IPS-18a (cell line): ENCODE data around the gene RNF125.
"Not testable (repeated sequence)": the region's sequence is repeated elsewhere in the genome, so short reads cannot be mapped to it uniquely, and the experiment has no call there.

ENCODE experiments used
- H3K27ac ChIP-seq: one replicate; pipeline ENCODE4 v1.5.1; 2013; ENCODE audit warnings: low read length
- H3K27me3 ChIP-seq: one replicate; pipeline ENCODE4 v1.6.1; 2013; ENCODE audit warnings: mild to moderate bottlenecking, low read length; ENCODE audit not compliant: control insufficient read depth, insufficient read depth
- H3K36me3 ChIP-seq: one replicate; pipeline ENCODE4 v1.6.1; 2013; ENCODE audit warnings: low read depth, low read length; ENCODE audit not compliant: control insufficient read depth
- H3K4me1 ChIP-seq: one replicate; pipeline ENCODE4 v1.6.1; 2013; ENCODE audit warnings: low read depth, low read length; ENCODE audit not compliant: control insufficient read depth
- H3K4me3 ChIP-seq: one replicate; pipeline ENCODE4 v1.5.1; 2013; ENCODE audit warnings: low read length
- H3K9ac ChIP-seq: one replicate; pipeline ENCODE4 v1.6.1; 2013; ENCODE audit warnings: mild to moderate bottlenecking, low read length, moderate library complexity
- H3K9me3 ChIP-seq: one replicate; pipeline ENCODE4 v1.6.1; 2013; ENCODE audit warnings: low read depth, low read length; ENCODE audit not compliant: control insufficient read depth

Gene RNF125

DNA sequence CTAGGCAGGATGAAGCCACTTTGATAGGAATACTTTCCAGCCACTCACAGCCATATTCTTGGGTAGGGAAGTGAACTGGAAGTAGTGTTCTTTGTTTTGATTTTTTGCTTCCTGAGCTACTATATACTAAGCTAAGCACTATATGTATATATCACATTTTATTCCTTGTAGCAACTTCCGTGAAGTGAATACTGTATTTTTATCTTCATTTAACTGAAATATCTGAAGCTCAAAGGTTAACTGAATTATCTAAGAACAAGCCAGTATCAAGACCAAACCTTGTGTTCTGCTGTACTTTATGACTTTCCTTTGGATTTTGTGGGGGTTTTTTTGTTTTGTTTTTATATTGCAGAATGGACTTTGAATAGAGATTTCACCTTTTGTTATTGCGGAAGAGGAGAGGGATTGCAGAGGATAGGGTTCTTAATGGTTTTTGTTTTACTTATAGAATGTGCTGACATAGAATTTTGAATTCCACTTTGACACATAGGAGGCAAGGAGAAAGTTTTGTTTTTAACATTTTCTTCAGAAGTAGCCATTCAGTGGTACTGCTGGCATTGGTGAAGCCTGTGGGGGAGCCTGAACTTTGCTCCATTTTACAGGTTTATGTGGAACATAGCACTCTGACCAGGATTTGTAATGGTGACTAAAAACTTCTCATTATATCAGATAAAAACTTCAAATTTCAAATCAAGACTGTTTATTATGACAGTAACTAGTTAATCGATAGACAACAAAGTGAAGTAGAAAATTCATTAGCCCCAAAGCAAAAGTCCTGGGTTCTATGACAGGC, 48.9 kb downstream of the RNF125 start:
- Histone ChIP-seq H3K36me3 (no peaks in the 10 kb centered on the region), H3K4me3 (no peak overlapping the region), H3K4me1 (no peaks in the 10 kb centered on the region)

GRCh38 chr18:32072321-32072720, 53.7 kb downstream of the RNF125 start:
- Histone ChIP-seq H3K4me1 (no peaks in the 10 kb centered on the region), H3K36me3 (no peaks in the 10 kb centered on the region), H3K27me3 (no peaks in the 10 kb centered on the region), H3K27ac (no peak overlapping the region), H3K9me3 (no peaks in the 10 kb centered on the region), H3K9ac (no peak overlapping the region), H3K4me3 (no peak overlapping the region)

More for the DNA sequence above, 48.9 kb downstream of the RNF125 start:
- H3K27me3 ChIP-seq: no peaks in the 10 kb centered on the region
- H3K9me3 ChIP-seq: no peaks in the 10 kb centered on the region
- no peak overlapping the region for H3K27ac ChIP-seq
- H3K9ac ChIP-seq: no peak overlapping the region

DNA sequence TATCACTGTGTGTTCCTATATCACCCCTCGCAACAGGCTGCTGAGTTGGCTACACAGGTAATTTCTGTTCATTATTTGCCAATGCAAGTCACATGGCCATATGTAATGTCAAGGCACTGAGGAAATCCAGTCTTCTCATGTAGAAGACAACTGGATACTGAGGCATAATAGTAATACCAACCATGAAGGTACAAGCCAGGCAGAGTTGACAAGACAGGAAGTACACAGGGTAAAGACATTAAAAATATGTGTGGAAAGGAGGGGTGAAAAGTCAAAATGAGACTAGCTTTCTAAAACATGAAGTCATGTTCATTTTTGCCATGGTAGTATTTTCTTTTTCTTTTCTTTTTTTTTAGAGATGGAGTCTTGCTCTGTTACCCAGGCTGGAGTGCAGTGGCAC, 55.6 kb downstream of the RNF125 start:
- no peak overlapping the region for H3K4me3 ChIP-seq
- no peaks in the 10 kb centered on the region for H3K36me3 ChIP-seq
- no peaks in the 10 kb centered on the region for H3K9me3 ChIP-seq
- H3K27ac ChIP-seq: no peak overlapping the region
- H3K27me3 ChIP-seq: no peaks in the 10 kb centered on the region
- H3K4me1 ChIP-seq: no peaks in the 10 kb centered on the region
- H3K9ac ChIP-seq: no peak overlapping the region

DNA sequence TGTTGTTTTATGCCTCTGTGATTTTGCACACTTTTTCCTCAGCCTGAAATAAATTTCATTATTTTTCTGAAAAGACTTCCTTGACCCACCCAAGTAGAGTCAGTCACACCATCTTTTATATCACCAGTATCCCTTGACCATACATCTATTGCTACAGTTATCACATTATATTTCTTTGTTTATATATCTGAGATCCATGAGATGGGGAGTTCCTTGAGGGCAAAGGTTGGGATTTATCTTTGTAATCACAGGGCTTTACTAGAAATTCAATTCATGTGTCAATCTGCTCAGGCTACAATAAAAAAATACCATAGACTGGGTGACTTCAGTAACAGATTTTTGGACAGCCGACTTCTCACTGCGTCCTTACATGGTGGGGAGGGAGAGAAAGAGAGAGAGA, 60.2 kb downstream of the RNF125 start:
- H3K27me3 ChIP-seq: no peaks in the 10 kb centered on the region
- no peak overlapping the region for H3K9ac ChIP-seq
- H3K4me3 ChIP-seq: no peak overlapping the region
- no peaks in the 10 kb centered on the region for H3K4me1 ChIP-seq
- H3K27ac ChIP-seq: no peak overlapping the region
- no peaks in the 10 kb centered on the region for H3K9me3 ChIP-seq
- no peaks in the 10 kb centered on the region for H3K36me3 ChIP-seq

- Histone ChIP-seq H3K4me1 (peaks cover 5% of the 10 kb centered on the region), H3K36me3 (no peaks in the 10 kb centered on the region)
Observed at GRCh38 chr18:32081881-32082280, 63.3 kb downstream of the RNF125 start.

GRCh38 chr18:32083781-32084180, 65.2 kb downstream of the RNF125 start:
- H3K27me3 ChIP-seq: no peaks in the 10 kb centered on the region
- H3K4me1 ChIP-seq: peaks cover 5% of the 10 kb centered on the region
- no peak overlapping the region for H3K4me3 ChIP-seq
- no peak overlapping the region for H3K9ac ChIP-seq
- H3K36me3 ChIP-seq: no peaks in the 10 kb centered on the region
- no peak overlapping the region for H3K27ac ChIP-seq
- H3K9me3 ChIP-seq: no peaks in the 10 kb centered on the region

More at GRCh38 chr18:32081881-32082280, 63.3 kb downstream of the RNF125 start:
- no peak overlapping the region for H3K9ac ChIP-seq
- H3K27ac ChIP-seq: no peak overlapping the region
- H3K4me3 ChIP-seq: no peak overlapping the region
- no peaks in the 10 kb centered on the region for H3K27me3 ChIP-seq
- no peaks in the 10 kb centered on the region for H3K9me3 ChIP-seq

DNA sequence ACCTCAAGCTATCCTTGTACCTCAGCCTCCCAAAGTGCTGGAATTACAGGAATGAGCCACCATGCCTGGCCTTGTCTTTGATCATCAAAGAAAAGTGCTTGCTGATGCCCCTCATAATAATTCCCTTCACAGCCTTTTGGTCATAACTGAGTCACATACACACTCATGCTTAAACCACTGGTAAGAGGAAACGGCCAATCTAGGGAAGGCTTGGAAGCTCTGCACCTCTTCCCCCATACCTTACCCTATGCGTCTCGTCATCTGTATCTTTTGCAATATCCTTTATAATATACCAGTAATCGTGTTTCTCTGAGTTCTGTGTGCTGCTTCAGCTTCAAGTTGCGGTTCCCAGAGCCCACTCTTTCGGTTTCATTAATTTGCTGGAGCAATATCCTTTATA, 68.3 kb downstream of the RNF125 start:
- peaks cover 5% of the 10 kb centered on the region for H3K4me1 ChIP-seq

DNA sequence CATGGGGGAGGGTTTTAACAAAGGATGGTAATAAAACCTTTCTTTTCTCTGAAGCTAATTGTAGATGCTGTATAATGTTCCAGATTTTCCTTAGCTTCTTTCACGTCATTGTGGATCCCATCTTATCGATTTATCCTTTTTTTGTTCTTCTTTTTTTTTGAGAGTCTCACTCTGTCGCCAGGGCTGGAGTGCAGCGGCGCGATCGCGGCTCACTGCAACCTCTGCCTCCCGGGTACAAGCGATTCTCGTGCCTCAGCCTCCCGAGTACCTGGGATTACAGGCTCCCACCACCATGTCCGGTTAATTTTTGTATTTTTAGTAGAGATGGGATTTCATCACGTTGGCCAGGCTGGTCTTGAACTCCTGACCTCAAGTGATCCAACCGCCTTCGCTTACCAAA, 72.2 kb downstream of the RNF125 start:
- H3K4me3 ChIP-seq, H3K27ac ChIP-seq, H3K36me3 ChIP-seq, H3K27me3 ChIP-seq, H3K4me1 ChIP-seq, H3K9ac ChIP-seq, H3K9me3 ChIP-seq: not testable (repeated sequence)

More for the DNA sequence above, 68.3 kb downstream of the RNF125 start:
- Histone ChIP-seq H3K9ac (no peak overlapping the region), H3K27me3 (no peaks in the 10 kb centered on the region), H3K36me3 (no peaks in the 10 kb centered on the region), H3K27ac (no peak overlapping the region), H3K4me3 (no peak overlapping the region), H3K9me3 (no peaks in the 10 kb centered on the region)

- Histone ChIP-seq H3K9me3 (no peaks in the 10 kb centered on the region), H3K4me1 (peaks cover 5% of the 10 kb centered on the region), H3K4me3 (peak overlapping the region; percentile 76), H3K27ac (no peak overlapping the region), H3K9ac (peak overlapping the region; percentile 88), H3K36me3 (peaks cover 7% of the 10 kb centered on the region), H3K27me3 (no peaks in the 10 kb centered on the region)
Observed at GRCh38 chr18:32091325-32091723, 72.7 kb downstream of the RNF125 start.

- H3K4me3 ChIP-seq: peak within 1 kb of the TSS; percentile 76
Observed at GRCh38 chr18:32091724-32092421, 73.2 kb downstream of the RNF125 start, which contains the start of gene RNF138. Gene RNF138, plus strand, starts transcription at chr18:32091874. Its CDS starts 903 bp downstream, at chr18:32092777.

GRCh38 chr18:32092422-32093101, 73.9 kb downstream of the RNF125 start:
- Histone ChIP-seq H3K27ac (peak overlapping the region; percentile 73), H3K4me1 (peaks cover 5% of the 10 kb centered on the region)

More at GRCh38 chr18:32091724-32092421, 73.2 kb downstream of the RNF125 start, which contains the start of gene RNF138:
- Histone ChIP-seq H3K27ac (peak within 1 kb of the TSS; percentile 73), H3K9ac (peak within 1 kb of the TSS; percentile 94), H3K27me3 (no peaks in the 10 kb centered on the region), H3K36me3 (peaks cover 10% of the 10 kb centered on the region), H3K4me1 (peaks cover 5% of the 10 kb centered on the region), H3K9me3 (no peaks in the 10 kb centered on the region)

More at GRCh38 chr18:32092422-32093101, 73.9 kb downstream of the RNF125 start:
- Histone ChIP-seq H3K36me3 (peaks cover 13% of the 10 kb centered on the region), H3K4me3 (peak overlapping the region; percentile 76), H3K27me3 (no peaks in the 10 kb centered on the region), H3K9me3 (no peaks in the 10 kb centered on the region), H3K9ac (peak overlapping the region; percentile 94)
